HG03097 (cell line): Measurements from ENCODE around the gene RUFY1.
A peak's percentile ranks its signal among the peaks of the same experiment; 100 is the strongest.
"Not testable (repeated sequence)": the region's sequence is repeated elsewhere in the genome, so short reads cannot be mapped to it uniquely, and the experiment has no call there.

ENCODE experiments used
- ATAC-seq: cut with Tn5 transposase; IDR thresholded peaks from one replicate; pipeline ENCODE4 v1.9.1; 2021; ENCODE audit not compliant: unreplicated experiment, low FRiP score

RUFY1 gene

GRCh38 chr5:179620293-179620692 lies 69.9 kb downstream of the RUFY1 start:
- no peak for ATAC-seq

- ATAC-seq: no peak
Measured at GRCh38 chr5:179620703-179621350, 70.5 kb downstream of the RUFY1 start.

- no peak for ATAC-seq
Measured at GRCh38 chr5:179621551-179622214, 71.3 kb downstream of the RUFY1 start.

- peak; percentile 73 for ATAC-seq
Measured at GRCh38 chr5:179623003-179623905, 72.9 kb downstream of the RUFY1 start, which contains the start of gene HNRNPH1. Gene HNRNPH1, minus strand, starts transcription at chr5:179623671. Its CDS starts 538 bp downstream, at chr5:179623133.

GRCh38 chr5:179623906-179624741 lies 73.8 kb downstream of the RUFY1 start:
- peak; percentile 2 for ATAC-seq

GRCh38 chr5:179624841-179625271 lies 74.5 kb downstream of the RUFY1 start:
- ATAC-seq: no peak

- ATAC-seq: peak; percentile 54
Measured at GRCh38 chr5:179633501-179634369, 83.4 kb downstream of the RUFY1 start.

GRCh38 chr5:179634370-179635172 lies 84.2 kb downstream of the RUFY1 start:
- ATAC-seq: peak; percentile 87

GRCh38 chr5:179639296-179639695 lies 88.9 kb downstream of the RUFY1 start:
- ATAC-seq: not testable (repeated sequence)

- ATAC-seq: not testable (repeated sequence)
Measured at GRCh38 chr5:179641745-179642144, 91.4 kb downstream of the RUFY1 start.

- not testable (repeated sequence) for ATAC-seq
Measured at GRCh38 chr5:179642626-179643025, 92.3 kb downstream of the RUFY1 start.

- ATAC-seq: not testable (repeated sequence)
Measured at GRCh38 chr5:179643141-179643920, 93.0 kb downstream of the RUFY1 start.

- ATAC-seq: not testable (repeated sequence)
Measured at GRCh38 chr5:179644766-179645165, 94.4 kb downstream of the RUFY1 start.

GRCh38 chr5:179648410-179648809 lies 98.1 kb downstream of the RUFY1 start:
- ATAC-seq: no peak

GRCh38 chr5:179649166-179649703 lies 98.9 kb downstream of the RUFY1 start:
- not testable (repeated sequence) for ATAC-seq

- ATAC-seq: not testable (repeated sequence)
Measured at GRCh38 chr5:179650245-179650644, 99.9 kb downstream of the RUFY1 start.

GRCh38 chr5:179653135-179653534 lies 102.8 kb downstream of the RUFY1 start:
- not testable (repeated sequence) for ATAC-seq
